CD4-positive, alpha-beta T cell treated with Interleukin-15 for 1 hour (primary cell): Measurements from ENCODE around the gene IL1R1.

Source experiments
- DNase-seq: peaks from one replicate; pipeline ENCODE4 v3.0.0-alpha.2; 2020

IL1R1 gene

GRCh38 chr2:102141011-102141943 is 1.3 kb upstream of the IL1R1 start:
- DNase-seq: no peak

- DNase-seq: no peak
Observed at GRCh38 chr2:102142829-102143449, 393 bp downstream of the IL1R1 start.

- no peak for DNase-seq
Observed at GRCh38 chr2:102143450-102143985, 972 bp downstream of the IL1R1 start.

GRCh38 chr2:102144128-102144527 is 1.6 kb downstream of the IL1R1 start:
- no peak for DNase-seq

GRCh38 chr2:102145107-102145506 is 2.6 kb downstream of the IL1R1 start:
- DNase-seq: no peak

GRCh38 chr2:102145934-102146333 is 3.4 kb downstream of the IL1R1 start:
- no peak for DNase-seq

- no peak for DNase-seq
Observed at GRCh38 chr2:102147935-102148334, 5.4 kb downstream of the IL1R1 start.

GRCh38 chr2:102149243-102149642 is 6.7 kb downstream of the IL1R1 start:
- no peak for DNase-seq

GRCh38 chr2:102149644-102150455 is 7.3 kb downstream of the IL1R1 start:
- no peak for DNase-seq

GRCh38 chr2:102154364-102154763 is 11.8 kb downstream of the IL1R1 start:
- no peak for DNase-seq

GRCh38 chr2:102154946-102155702 is 12.6 kb downstream of the IL1R1 start:
- no peak for DNase-seq

- DNase-seq: peak; percentile 28
Observed at GRCh38 chr2:102155703-102156515, 13.4 kb downstream of the IL1R1 start.

GRCh38 chr2:102158011-102158755 is 15.6 kb downstream of the IL1R1 start:
- no peak for DNase-seq

GRCh38 chr2:102159295-102159694 is 16.7 kb downstream of the IL1R1 start:
- no peak for DNase-seq

- DNase-seq: no peak
Observed at GRCh38 chr2:102166189-102166845, 23.8 kb downstream of the IL1R1 start.

- no peak for DNase-seq
Observed at GRCh38 chr2:102168026-102168771, 25.7 kb downstream of the IL1R1 start.

- DNase-seq: no peak
Observed at GRCh38 chr2:102171946-102172345, 29.4 kb downstream of the IL1R1 start.

GRCh38 chr2:102172745-102173144 is 30.2 kb downstream of the IL1R1 start:
- no peak for DNase-seq

GRCh38 chr2:102176172-102176571 is 33.6 kb downstream of the IL1R1 start:
- DNase-seq: no peak
